Stimulated activated CD8-positive, alpha-beta memory T cell treated with anti-CD3 and anti-CD28 coated beads, Interleukin-4, amount 100 ng/mL, for 24 hours (primary cell): ENCODE measurements around the gene FUBP1.
A peak's percentile ranks its signal among the peaks of the same experiment; 100 is the strongest.
"Not testable (repeated sequence)": the region's sequence is repeated elsewhere in the genome, so short reads cannot be mapped to it uniquely, and the experiment has no call there.

Experiments
- DNase-seq: peaks from one replicate; pipeline ENCODE4 v3.0.0-alpha.2; 2020; ENCODE audit warnings: low read depth

The FUBP1 gene

GRCh38 chr1:77989744-77990143 lies 10.9 kb upstream of the FUBP1 start:
- DNase-seq = no peak

- DNase-seq = no peak
Observed at GRCh38 chr1:77987919-77988318, 9.0 kb upstream of the FUBP1 start.

GRCh38 chr1:77986810-77987209 lies 7.9 kb upstream of the FUBP1 start:
- no peak for DNase-seq

- no peak for DNase-seq
Observed at GRCh38 chr1:77984629-77985028, 5.8 kb upstream of the FUBP1 start.

GRCh38 chr1:77983997-77984355 lies 5.1 kb upstream of the FUBP1 start:
- DNase-seq = no peak

GRCh38 chr1:77983352-77983996 lies 4.6 kb upstream of the FUBP1 start:
- not testable (repeated sequence) for DNase-seq

GRCh38 chr1:77978293-77978968 lies 441 bp downstream of the FUBP1 start:
- DNase-seq = peak; percentile 47

GRCh38 chr1:77977989-77978292 lies 931 bp downstream of the FUBP1 start:
- DNase-seq = no peak

GRCh38 chr1:77976433-77977076 lies 2.3 kb downstream of the FUBP1 start:
- DNase-seq = no peak

GRCh38 chr1:77975907-77976306 lies 3.0 kb downstream of the FUBP1 start:
- DNase-seq = no peak

- no peak for DNase-seq
Observed at GRCh38 chr1:77975386-77975785, 3.5 kb downstream of the FUBP1 start.

GRCh38 chr1:77972080-77972479 lies 6.8 kb downstream of the FUBP1 start:
- DNase-seq = no peak

GRCh38 chr1:77970192-77970591 lies 8.7 kb downstream of the FUBP1 start:
- no peak for DNase-seq

GRCh38 chr1:77966291-77966690 lies 12.6 kb downstream of the FUBP1 start:
- DNase-seq = no peak

GRCh38 chr1:77961392-77961791 lies 17.5 kb downstream of the FUBP1 start:
- no peak for DNase-seq

- no peak for DNase-seq
Observed at GRCh38 chr1:77958850-77959249, 20.0 kb downstream of the FUBP1 start.

GRCh38 chr1:77958391-77958790 lies 20.5 kb downstream of the FUBP1 start:
- DNase-seq = no peak

GRCh38 chr1:77956464-77956863 lies 22.4 kb downstream of the FUBP1 start:
- no peak for DNase-seq

GRCh38 chr1:77955709-77956108 lies 23.2 kb downstream of the FUBP1 start:
- DNase-seq = no peak

- no peak for DNase-seq
Observed at GRCh38 chr1:77954521-77954920, 24.4 kb downstream of the FUBP1 start.

GRCh38 chr1:77953907-77954306 lies 25.0 kb downstream of the FUBP1 start:
- DNase-seq = no peak

GRCh38 chr1:77951328-77951727 lies 27.5 kb downstream of the FUBP1 start:
- no peak for DNase-seq

- DNase-seq = no peak
Observed at GRCh38 chr1:77950873-77951272, 28.0 kb downstream of the FUBP1 start.
